BLaER1 treated with 17β-estradiol and CSF1 and Interleukin-3, amounts not matched to agents 10 nM and 100 nM (cell line): ENCODE results near the gene COL5A1.

Experiments
- H3K27ac ChIP-seq, 11 experiments: shearing (Covaris generic); formaldehyde crosslinking; 2 replicates each; pipeline ENCODE4 v1.8.1; 2022
- H3K27me3 ChIP-seq, 11 experiments: shearing (Covaris generic); formaldehyde crosslinking; 2 replicates each; pipeline ENCODE4 v1.8.1; 2022
- H3K36me3 ChIP-seq, 11 experiments: shearing (Covaris generic); formaldehyde crosslinking; 2 replicates each; pipeline ENCODE4 v1.8.1; 2022
- H3K4me1 ChIP-seq, 10 experiments: shearing (Covaris generic); formaldehyde crosslinking; 2 replicates each; pipeline ENCODE4 v1.8.1; 2022
- H3K4me2 ChIP-seq, 11 experiments: shearing (Covaris generic); formaldehyde crosslinking; 2 replicates each; pipeline ENCODE4 v1.8.1; 2022
- H3K4me3 ChIP-seq, 10 experiments: shearing (Covaris generic); formaldehyde crosslinking; 2 replicates each; pipeline ENCODE4 v1.8.1; 2022
- H3K9ac ChIP-seq, 11 experiments: shearing (Covaris generic); formaldehyde crosslinking; 2 replicates each; pipeline ENCODE4 v1.8.1; 2022
- H3K9me3 ChIP-seq, 11 experiments: shearing (Covaris generic); formaldehyde crosslinking; replicated peaks in 1 of 11; 2 replicates each; pipeline ENCODE4 v1.8.1; 2022
- H4K20me1 ChIP-seq, 11 experiments: shearing (Covaris generic); formaldehyde crosslinking; 2 replicates each; pipeline ENCODE4 v1.8.1; 2022
- Cebpa-rat ChIP-seq, 11 experiments: shearing (Covaris generic); IDR thresholded peaks; 2 replicates each; pipeline ENCODE4 v1.8.1; 2022

The COL5A1 gene

GRCh38 chr9:134863306-134863902 lies 221.8 kb downstream of the COL5A1 start:
- no peaks in the 10 kb centered on the region for H4K20me1 ChIP-seq
- H3K27ac ChIP-seq: no peak overlapping the region
- no peaks in the 10 kb centered on the region for H3K36me3 ChIP-seq
- no peak for TF ChIP-seq Cebpa-rat (IDR thresholded peaks at IDR 0.05)
- peaks cover 0 to 5% (median under 1%) of the 10 kb centered on the region in 10 experiments; a peak in 5 of 20 replicates for H3K4me1 ChIP-seq
- H3K4me3 ChIP-seq: no peak overlapping the region
- peaks cover 0 to 18% (median 4%) of the 10 kb centered on the region in 11 experiments; a peak in 9 of 22 replicates for H3K9me3 ChIP-seq
- no peak overlapping the region for H3K4me2 ChIP-seq
- peaks cover 0 to 1% (median 0%) of the 10 kb centered on the region in 11 experiments; a peak in 2 of 22 replicates for H3K27me3 ChIP-seq
- H3K9ac ChIP-seq: no peak overlapping the region

GRCh38 chr9:134863941-134864820 lies 222.6 kb downstream of the COL5A1 start:
- Histone ChIP-seq H3K4me2 (no peak overlapping the region), H3K9ac (no peak overlapping the region), H3K36me3 (no peaks in the 10 kb centered on the region), H3K4me1 (peaks cover 5 to 8% (median 7%) of the 10 kb centered on the region in 10 experiments; a peak in 15 of 20 replicates), H3K27ac (no peak overlapping the region), H4K20me1 (no peaks in the 10 kb centered on the region), H3K27me3 (peaks cover 0 to 8% (median 0%) of the 10 kb centered on the region in 11 experiments; a peak in 1 of 22 replicates), H3K4me3 (no peak overlapping the region), H3K9me3 (peaks cover 0 to 18% (median 4%) of the 10 kb centered on the region in 11 experiments; a peak in 9 of 22 replicates)
- TF ChIP-seq Cebpa-rat (IDR thresholded peaks at IDR 0.05): no peak

- Histone ChIP-seq H3K27me3 (peaks cover 0 to 12% (median 0%) of the 10 kb centered on the region in 11 experiments; a peak in 1 of 22 replicates), H3K9me3 (peaks cover 0 to 13% (median 4%) of the 10 kb centered on the region in 11 experiments; a peak in 9 of 22 replicates), H3K4me2 (no peak overlapping the region), H3K27ac (no peak overlapping the region), H3K4me1 (peaks cover 5 to 15% (median 14%) of the 10 kb centered on the region in 10 experiments; a peak in 15 of 20 replicates), H3K4me3 (no peak overlapping the region), H3K36me3 (no peaks in the 10 kb centered on the region), H3K9ac (no peak overlapping the region), H4K20me1 (no peaks in the 10 kb centered on the region)
- no peak for TF ChIP-seq Cebpa-rat (IDR thresholded peaks at IDR 0.05)
Measured at GRCh38 chr9:134864821-134865190, 223.2 kb downstream of the COL5A1 start.

GRCh38 chr9:134867917-134868750 lies 226.5 kb downstream of the COL5A1 start:
- H3K4me1 ChIP-seq: peaks cover 0 to 32% (median 17%) of the 10 kb centered on the region in 10 experiments; a peak in 13 of 20 replicates
- H3K27ac ChIP-seq: no peak overlapping the region
- no peak for TF ChIP-seq Cebpa-rat (IDR thresholded peaks at IDR 0.05)
- no peaks in the 10 kb centered on the region for H4K20me1 ChIP-seq
- peaks cover 0 to 21% (median 0%) of the 10 kb centered on the region in 11 experiments; a peak in 1 of 22 replicates for H3K27me3 ChIP-seq
- H3K4me2 ChIP-seq: peak overlapping the region in 7 of 11 experiments; percentile 54 to 83 (median 67); a peak in 7 of 22 replicates
- no peak overlapping the region for H3K9ac ChIP-seq
- no peak overlapping the region for H3K4me3 ChIP-seq
- no peaks in the 10 kb centered on the region for H3K36me3 ChIP-seq
- peaks cover 9 to 18% (median 13%) of the 10 kb centered on the region in 11 experiments; a peak in 20 of 22 replicates for H3K9me3 ChIP-seq

GRCh38 chr9:134868751-134869553 lies 227.3 kb downstream of the COL5A1 start:
- H3K27me3 ChIP-seq: peaks cover 0 to 21% (median 0%) of the 10 kb centered on the region in 11 experiments; a peak in 1 of 22 replicates
- H3K4me3 ChIP-seq: no peak overlapping the region
- no peak overlapping the region for H3K27ac ChIP-seq
- no peak for TF ChIP-seq Cebpa-rat (IDR thresholded peaks at IDR 0.05)
- H3K36me3 ChIP-seq: no peaks in the 10 kb centered on the region
- H3K9me3 ChIP-seq: peaks cover 10 to 24% (median 16%) of the 10 kb centered on the region in 11 experiments; a peak in 21 of 22 replicates
- H3K4me1 ChIP-seq: peaks cover 0 to 32% (median 17%) of the 10 kb centered on the region in 10 experiments; a peak in 13 of 20 replicates
- no peaks in the 10 kb centered on the region for H4K20me1 ChIP-seq
- peak overlapping the region in 3 of 11 experiments; percentile 19 to 34 (median 24); a peak in 1 of 22 replicates for H3K9ac ChIP-seq
- peak overlapping the region in 8 of 11 experiments; percentile 54 to 83 (median 64); a peak in 16 of 22 replicates for H3K4me2 ChIP-seq

- no peak overlapping the region for H3K27ac ChIP-seq
- H3K4me2 ChIP-seq: peak overlapping the region in 8 of 11 experiments; percentile 54 to 83 (median 64); a peak in 16 of 22 replicates
- peaks cover 10 to 28% (median 19%) of the 10 kb centered on the region in 11 experiments; a peak in 21 of 22 replicates for H3K9me3 ChIP-seq
- peaks cover 0 to 32% (median 17%) of the 10 kb centered on the region in 10 experiments; a peak in 13 of 20 replicates for H3K4me1 ChIP-seq
- H3K4me3 ChIP-seq: no peak overlapping the region
- no peaks in the 10 kb centered on the region for H4K20me1 ChIP-seq
- H3K9ac ChIP-seq: peak overlapping the region in 3 of 11 experiments; percentile 19 to 34 (median 24); a peak in 1 of 22 replicates
- peaks cover 0 to 21% (median 0%) of the 10 kb centered on the region in 11 experiments; a peak in 1 of 22 replicates for H3K27me3 ChIP-seq
- no peaks in the 10 kb centered on the region for H3K36me3 ChIP-seq
- TF ChIP-seq Cebpa-rat (IDR thresholded peaks at IDR 0.05): no peak
Measured at GRCh38 chr9:134869554-134870300, 228.1 kb downstream of the COL5A1 start.

GRCh38 chr9:134870301-134870694 lies 228.7 kb downstream of the COL5A1 start:
- H3K4me3 ChIP-seq: no peak overlapping the region
- no peaks in the 10 kb centered on the region for H4K20me1 ChIP-seq
- no peaks in the 10 kb centered on the region for H3K36me3 ChIP-seq
- H3K27me3 ChIP-seq: peaks cover 0 to 21% (median 0%) of the 10 kb centered on the region in 11 experiments; a peak in 1 of 22 replicates
- peaks cover 4 to 36% (median 21%) of the 10 kb centered on the region in 10 experiments for H3K4me1 ChIP-seq
- no peak for TF ChIP-seq Cebpa-rat (IDR thresholded peaks at IDR 0.05)
- no peak overlapping the region for H3K9ac ChIP-seq
- peaks cover 10 to 34% (median 21%) of the 10 kb centered on the region in 11 experiments; a peak in 21 of 22 replicates for H3K9me3 ChIP-seq
- peak overlapping the region in 4 of 11 experiments; percentile 3 to 83 (median 68); a peak in 5 of 22 replicates for H3K4me2 ChIP-seq
- no peak overlapping the region for H3K27ac ChIP-seq
